Activated CD8-positive, alpha-beta memory T cell treated with anti-CD3 and anti-CD28 coated beads, Interleukin-2, amount 50 U/mL, for 24 hours (primary cell): ENCODE measurements around the gene PRIM2.
"Not testable (repeated sequence)": the region's sequence is repeated elsewhere in the genome, so short reads cannot be mapped to it uniquely, and the experiment has no call there.

Source experiments
- DNase-seq: peaks from one replicate; pipeline ENCODE4 v3.0.0-alpha.2; 2020; ENCODE audit errors: extremely low read depth

PRIM2 gene, protein sequence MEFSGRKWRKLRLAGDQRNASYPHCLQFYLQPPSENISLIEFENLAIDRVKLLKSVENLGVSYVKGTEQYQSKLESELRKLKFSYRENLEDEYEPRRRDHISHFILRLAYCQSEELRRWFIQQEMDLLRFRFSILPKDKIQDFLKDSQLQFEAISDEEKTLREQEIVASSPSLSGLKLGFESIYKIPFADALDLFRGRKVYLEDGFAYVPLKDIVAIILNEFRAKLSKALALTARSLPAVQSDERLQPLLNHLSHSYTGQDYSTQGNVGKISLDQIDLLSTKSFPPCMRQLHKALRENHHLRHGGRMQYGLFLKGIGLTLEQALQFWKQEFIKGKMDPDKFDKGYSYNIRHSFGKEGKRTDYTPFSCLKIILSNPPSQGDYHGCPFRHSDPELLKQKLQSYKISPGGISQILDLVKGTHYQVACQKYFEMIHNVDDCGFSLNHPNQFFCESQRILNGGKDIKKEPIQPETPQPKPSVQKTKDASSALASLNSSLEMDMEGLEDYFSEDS

DNA sequence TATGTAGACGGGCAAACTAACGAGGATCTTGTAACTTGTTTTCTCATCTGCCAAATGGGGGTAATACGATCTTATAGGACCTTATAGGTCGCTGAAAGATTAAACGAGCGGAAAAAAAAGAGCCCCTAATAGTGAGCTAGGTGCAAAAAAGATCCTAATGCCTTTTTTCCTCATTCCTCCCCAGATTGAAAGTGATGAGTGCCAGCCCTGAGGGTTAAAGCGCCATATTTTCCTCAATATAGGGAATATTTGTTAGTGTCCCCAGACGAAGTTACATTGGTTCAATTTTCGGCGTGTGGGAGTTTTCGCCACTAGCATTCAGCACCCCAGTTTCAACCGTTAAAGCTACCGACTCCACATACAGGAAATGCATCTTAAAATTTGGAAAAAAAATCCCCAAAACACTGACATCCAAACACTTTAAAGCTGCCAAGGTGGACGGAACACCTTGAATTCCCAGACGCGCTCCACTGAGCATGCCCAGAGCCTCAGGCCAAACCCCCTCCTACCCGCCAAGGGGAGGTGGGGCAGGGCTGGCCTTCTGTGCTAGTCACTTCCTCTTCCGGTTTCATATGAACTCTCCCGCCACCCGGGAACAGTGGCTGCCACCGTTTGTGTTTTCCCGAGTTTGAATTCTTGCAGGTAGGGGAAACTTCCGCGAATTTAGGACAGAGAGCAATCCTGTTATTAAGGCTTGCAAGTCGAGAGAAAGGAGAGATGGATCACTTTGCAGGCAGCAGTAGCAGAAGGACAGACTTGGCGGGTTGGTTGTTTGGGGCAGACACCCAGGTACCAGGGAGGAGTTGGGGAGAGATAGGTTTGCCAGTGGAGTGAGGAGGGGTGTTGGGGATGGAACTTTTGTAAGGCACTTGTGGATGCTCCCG lies at the start of gene PRIM2:
Gene PRIM2, plus strand, starts transcription at position 571 of the 884 bp plus-strand sequence. CDS start 816 bp downstream, outside the sequence.
- DNase-seq: peak; percentile 63

DNA sequence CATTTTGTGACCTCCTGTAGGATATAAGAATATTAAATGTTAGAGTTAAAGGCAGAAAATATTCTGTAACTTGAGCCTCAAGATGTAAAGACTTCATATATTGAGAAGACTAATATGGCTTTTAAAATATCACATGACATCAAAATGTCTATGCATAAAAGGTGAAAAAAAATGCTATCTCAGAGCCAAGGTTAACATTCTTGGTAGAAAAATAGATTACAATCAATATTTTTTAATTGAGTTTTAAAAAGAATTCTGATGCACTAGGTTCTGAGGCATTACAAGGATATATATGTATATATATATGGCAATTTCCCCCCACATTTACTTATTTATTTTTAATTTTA lies 49.2 kb upstream of the PRIM2 start:
- no peak for DNase-seq

DNA sequence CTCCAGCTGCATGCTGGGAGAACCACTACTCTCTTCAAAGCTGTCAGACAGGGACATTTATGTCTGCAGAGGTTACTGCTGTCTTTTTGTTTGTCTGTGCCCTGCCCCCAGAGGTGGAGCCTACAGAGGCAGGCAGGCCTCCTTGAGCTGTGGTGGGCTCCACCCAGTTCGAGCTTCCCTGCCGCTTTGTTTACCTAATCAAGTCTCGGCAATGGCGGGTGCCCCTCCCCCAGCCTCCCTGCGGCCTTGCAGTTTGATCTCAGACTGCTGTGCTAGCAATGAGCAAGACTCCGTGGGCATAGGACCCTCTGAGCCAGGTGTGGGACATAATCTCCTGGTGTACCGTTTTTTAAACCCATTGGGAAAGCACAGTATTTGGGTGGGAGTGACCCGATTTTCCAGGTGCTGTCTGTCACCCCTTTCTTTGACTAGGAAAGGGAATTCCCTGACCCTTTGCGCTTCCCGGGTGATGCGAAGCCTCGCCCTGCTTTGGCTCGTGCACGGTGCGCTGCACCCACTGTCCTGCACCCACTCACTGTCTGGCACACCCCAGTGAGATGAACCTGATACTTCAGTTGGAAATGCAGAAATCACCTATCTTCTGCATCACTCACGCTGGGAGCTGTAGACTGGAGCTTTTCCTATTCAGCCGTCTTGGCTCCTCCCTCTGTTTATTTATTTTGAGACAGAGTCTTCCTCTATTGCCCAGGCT lies 43.2 kb upstream of the PRIM2 start:
- not testable (repeated sequence) for DNase-seq

DNA sequence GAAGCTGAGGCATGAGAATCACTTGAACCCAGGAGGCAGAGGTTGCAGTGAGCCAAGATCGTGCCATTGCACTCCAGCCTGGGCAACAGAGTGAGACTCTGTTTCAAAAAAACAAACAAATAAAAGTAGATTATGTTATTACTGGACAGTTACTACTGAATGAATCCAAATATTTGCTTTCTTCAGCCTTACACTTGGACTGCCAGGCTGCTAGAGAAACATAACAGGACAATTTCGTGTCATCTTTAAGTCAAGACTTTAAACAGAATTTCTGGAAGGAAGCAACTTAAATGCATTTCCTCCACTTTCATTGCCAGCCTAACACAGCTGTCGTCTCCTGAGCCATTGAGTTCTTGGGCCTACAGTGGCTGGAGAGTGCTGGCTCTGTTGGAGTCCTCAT lies 42.0 kb upstream of the PRIM2 start:
- no peak for DNase-seq

DNA sequence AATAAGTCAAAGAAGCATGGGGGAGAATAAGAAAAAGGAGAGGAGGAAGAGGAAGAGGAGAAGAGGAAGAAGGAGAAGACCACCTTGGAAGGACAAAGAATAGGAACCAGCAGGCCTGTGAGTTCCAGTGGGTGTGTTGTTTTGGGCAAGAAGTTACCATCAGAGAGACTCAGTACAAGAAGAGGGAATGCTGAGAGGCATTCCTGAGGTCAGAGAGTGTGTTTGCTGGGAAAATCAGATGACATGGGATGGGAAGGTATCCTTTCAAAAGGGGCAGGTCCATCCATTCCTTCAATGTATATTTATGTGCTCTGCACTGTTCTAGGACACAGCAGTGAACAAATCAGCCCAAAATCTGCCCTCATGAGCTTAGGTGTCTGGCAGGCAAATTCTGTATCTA lies 40.5 kb upstream of the PRIM2 start:
- DNase-seq: no peak

DNA sequence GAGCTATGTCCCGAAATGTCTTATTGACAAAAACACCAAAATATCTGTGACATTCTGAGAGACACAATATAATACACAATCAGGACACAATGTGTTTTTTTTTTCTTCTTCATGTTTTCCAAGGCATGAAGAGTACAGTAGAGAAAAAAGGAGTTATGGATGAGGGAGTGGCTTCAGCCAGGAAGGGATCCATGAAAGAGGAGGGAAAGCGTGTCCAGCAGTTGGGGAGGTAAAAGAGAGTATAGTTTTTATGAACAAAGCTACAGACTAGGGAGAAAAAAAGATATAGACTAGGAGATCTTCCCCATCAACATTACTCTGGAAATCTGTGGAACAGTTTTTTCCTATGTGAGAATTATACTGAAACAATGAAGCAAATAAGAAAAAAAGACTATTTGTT lies 38.9 kb upstream of the PRIM2 start:
- no peak for DNase-seq

DNA sequence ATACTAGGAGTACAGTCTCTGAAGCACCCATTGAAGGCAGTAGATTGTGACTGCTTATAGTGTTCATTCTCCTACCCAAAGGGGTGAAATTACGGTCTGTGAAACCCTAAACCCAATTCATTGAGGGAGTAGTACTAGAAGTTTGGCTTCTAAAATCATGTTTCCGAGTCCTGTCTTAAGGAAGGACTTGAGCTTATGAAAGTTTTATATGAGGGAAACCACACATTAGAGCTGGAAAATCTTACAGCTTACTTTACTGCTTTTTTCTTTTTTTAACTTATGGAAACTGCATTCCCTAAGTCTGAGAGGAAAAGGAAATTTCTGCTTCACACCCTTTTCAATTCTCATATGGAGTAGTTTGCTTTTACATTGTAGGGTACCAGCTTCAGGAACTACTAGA lies 38.4 kb upstream of the PRIM2 start:
- DNase-seq: no peak

DNA sequence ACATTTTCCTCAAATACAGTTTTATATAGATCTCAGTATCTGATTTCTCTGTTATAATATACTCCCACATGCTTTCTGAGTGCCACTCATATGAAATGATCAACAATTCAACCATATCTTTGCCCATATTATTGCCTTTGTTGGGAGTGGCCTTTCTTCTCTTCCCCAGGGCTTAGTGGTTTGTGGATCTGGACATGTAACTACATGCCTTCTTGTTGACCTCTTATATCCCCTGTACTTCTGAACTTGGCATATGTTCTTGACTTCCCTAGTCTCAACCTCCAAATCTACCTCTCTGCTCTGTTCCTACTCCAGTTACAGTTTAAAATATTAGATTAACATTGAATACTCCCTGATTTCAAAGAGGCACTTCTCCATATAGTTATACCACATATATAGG lies 34.3 kb upstream of the PRIM2 start:
- DNase-seq: no peak

DNA sequence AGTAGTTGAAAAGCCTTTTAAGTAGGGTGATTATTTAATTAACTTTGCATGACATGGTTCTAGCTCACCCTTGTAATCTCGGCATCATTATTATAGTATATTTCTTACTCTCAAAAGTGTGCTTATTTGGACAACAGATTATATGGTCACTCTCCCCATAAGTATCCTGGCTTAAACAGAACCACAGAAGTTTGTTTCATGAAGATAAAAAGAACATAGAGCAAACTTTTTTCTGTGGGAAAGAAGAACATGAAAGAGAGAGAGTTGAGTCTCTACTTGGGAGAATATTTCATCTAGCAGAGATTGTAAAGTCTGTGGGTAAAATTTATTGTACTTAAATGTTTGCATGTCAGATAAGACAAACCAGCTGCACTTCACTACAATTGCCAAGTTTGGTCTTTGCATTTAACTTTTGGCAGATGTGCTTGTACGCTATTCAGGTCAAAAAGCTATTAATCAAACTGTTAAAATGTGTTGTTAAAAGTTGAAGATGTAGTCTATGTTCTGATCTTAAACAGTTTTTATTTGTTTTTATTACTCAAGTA lies 33.4 kb upstream of the PRIM2 start:
- DNase-seq: no peak

DNA sequence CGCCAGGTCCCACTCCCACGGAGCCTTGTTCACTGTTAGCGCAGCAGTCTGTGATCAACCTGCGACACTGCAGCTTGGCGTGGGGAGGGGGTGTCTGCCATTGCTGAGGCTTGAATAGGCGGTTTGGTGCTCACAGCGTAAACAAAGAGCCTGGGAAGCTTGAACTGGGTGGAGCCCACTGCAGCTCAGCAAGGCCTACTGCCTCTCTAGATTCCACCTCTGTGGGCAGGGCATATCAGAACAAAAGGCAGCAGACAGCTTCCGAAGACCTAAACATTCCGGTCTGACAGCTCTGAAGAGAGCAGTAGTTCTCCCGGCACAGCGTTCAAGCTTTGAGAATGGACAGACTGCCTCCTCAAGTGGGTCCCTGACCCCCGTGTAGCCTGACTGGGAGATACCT lies 29.3 kb upstream of the PRIM2 start:
- not testable (repeated sequence) for DNase-seq

DNA sequence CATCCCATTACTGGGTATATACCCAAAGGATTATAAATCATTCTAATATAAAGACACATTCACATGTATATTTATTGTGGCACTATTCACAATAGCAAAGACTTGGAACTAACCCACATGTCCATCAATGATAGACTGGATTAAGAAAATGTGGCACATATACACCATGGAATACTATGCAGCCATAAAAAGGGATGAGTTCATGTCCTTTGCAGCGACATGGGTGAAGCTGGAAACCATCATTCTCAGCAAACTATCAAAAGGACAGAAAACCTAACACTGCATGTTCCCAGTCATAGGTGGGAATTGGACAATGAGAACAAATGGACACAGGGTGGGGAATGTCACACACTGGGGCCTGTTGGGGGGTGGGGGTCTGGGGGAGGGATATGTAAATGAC lies 24.0 kb upstream of the PRIM2 start:
- not testable (repeated sequence) for DNase-seq

DNA sequence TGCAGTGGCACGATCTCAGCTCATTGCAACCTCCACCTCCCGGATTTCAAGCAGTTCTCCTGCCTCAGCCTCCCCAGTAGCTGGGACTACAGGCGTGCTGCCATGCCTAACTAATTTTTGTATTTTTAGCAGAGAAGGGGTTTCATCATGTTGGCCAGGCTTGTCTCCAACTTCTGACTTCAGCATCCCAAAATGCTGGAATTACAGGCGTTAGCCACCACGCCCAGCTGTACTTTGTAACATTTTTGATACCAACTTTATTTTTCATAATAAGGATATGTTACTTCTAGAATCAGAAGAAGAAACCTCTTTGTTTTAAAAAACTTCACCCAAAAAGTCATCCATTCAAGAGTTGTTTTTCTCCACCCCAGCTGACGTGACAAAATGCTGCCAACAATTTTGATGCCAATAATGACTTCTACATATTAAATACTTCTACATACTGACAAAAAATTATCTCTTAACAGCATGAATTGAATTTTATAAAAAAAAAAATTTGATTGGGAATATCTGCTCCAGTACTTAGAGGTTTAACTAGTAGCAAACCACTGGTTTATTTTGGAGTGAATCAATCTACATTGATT lies 22.5 kb upstream of the PRIM2 start:
- DNase-seq: no peak

DNA sequence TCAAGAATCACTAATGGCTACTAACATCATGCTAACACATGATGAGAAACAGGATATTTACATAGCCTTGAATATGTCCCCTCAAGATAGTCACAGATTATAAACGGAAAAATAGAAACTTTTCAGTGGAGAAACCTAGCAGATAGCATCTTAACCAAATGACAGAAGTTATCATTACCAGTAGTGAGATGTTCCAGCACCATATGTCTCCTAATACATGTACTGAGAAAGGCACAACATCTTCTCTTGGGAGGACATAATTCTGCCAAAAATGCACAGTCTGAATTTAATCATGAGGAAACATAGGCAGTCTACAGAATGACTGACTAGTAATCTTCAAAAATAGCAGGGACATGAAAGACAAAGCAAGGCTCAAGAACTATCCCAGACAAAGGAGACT lies 19.9 kb upstream of the PRIM2 start:
- no peak for DNase-seq

DNA sequence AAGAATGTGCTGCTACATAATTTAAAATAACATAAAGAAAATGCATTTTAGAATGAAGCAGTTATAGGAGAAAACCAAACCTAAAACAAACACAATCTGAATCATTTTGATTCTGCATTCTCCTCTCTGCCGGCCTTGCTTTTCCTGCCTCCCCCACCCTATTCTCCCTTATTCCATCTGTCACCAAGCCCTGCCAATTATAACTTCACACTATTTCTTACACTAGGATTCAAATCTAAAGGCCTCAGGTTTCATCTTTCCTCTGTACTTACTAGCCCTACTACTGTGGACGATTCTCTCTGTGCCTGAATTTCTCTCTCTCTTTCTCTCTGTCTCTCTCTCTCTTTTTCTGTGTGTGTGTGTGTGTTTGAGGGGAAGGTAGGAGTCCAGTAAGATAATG lies 18.7 kb upstream of the PRIM2 start:
- no peak for DNase-seq

DNA sequence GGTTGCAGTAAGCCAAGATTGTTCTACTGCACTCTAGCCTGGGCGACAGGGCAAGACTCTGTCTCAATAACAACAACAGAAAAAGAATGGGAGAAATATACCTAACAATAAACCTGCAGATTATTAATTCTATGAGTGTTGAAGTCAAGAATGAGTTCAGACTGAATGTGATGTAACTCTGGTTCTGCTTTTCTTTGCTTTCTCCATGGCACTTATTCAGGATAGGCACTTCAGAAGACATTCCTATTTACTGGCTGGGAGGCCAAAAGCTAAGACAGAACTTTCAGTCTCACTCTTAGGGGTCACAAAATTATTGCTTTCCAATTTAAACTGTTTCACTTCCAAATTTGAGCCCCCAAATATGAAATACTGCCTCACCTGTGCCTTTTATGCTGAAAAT lies 15.7 kb upstream of the PRIM2 start:
- no peak for DNase-seq

DNA sequence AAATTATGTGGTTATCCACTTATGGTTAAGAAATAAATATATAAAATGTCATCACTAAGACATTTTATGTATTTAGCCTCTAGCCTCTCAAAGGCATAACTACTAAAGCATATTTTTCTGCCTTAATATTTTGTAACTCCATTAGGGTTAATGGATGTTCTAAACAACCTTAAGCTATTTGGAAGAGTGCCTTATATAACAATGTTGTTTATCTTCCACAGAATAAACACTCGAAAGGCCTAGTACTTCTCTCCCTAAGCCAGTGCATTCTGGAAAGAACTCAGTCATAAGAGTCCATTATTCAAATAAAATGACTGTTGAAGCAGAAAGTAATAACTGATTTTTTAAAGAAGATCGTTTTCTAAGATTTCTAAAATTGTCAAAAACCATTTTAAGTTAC lies 15.0 kb upstream of the PRIM2 start:
- DNase-seq: no peak

DNA sequence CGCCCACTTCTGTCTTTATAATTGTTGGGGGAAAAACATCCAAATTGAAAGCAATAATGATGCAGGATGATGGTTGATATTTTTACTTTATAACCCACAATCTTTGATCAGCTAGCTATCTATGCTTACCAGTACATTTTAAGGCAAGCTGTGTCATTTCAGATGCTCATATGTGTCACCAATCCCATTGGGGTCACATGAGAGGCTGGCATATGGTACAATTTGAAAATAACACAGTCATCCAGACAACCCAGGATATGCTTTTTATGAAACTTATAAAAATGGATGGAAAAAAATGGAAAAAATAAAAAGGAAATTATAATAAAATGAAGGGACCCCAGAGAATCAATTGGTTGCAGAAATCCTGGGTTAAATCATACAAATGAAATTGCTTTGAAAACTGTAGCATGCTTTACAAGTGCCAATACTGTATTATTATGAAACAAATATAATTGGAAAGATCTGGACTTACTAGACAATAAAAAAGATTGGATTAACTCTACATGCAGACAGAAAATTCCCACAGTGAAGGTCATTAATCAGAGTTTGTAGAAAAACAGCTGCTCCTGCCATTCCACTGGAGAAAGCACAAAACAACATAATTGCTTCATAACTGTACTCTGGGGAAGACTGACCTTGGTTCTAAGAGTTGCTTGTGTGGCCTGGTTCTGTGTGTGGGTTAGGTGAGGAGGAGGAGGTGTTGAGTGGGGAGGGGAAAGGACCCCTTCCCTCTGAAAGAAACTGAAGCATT lies 13.3 kb upstream of the PRIM2 start:
- no peak for DNase-seq

DNA sequence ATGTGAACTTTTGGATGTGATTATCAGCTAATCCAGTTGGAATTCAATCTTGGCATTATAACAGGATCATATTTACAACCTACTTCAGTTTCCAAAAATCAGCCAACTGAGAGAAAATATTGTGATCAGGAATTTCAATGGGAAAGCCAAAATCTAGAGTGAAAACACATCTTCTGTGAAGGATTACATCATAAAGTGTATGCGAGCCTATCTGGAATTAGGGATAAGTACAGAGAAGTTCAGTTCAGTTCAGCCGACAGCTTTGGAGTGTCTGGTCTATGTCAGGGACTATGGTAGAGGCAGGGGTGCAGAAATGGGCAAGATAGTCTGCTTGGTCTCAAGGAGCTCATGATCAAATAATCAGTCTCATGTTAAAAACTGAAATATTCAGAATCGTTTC lies 12.3 kb upstream of the PRIM2 start:
- DNase-seq: no peak

DNA sequence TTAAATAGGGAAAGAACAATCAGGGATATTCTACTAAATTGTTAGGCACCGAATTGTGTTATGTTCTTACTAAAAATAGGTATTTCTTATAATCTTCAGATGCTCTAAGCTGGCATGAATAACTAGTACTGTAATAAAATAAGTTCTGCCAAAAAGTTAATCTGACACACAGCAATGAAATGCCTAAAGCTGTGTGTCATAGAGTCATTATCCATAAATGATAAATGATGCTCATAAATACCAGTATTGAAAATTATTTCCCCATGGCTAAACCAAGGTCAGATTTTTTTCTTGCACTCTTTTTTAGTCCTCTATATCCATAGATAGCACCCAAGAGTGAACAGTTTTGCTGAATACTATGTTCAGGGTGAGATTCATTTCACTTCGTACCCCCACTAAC lies 11.7 kb upstream of the PRIM2 start:
- DNase-seq: no peak

DNA sequence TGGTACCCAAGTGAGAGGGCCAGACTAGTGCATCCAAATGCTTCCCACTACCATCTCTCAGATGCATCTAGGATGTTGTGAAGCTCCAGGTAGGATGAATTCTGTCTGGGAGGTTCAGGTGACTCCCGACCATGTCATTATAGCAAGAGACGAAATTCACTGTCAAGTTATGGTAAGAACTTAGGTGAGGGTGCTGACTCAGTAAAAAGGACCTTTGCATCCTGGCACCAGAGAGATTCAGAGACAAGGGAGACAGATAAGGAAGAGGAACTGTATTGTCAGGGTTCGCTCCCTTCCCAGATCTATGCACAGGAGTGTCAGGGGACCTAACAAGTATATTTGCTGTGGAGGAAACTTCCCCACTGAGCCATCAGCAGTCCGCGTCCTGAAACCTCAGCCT lies 11.2 kb upstream of the PRIM2 start:
- no peak for DNase-seq

DNA sequence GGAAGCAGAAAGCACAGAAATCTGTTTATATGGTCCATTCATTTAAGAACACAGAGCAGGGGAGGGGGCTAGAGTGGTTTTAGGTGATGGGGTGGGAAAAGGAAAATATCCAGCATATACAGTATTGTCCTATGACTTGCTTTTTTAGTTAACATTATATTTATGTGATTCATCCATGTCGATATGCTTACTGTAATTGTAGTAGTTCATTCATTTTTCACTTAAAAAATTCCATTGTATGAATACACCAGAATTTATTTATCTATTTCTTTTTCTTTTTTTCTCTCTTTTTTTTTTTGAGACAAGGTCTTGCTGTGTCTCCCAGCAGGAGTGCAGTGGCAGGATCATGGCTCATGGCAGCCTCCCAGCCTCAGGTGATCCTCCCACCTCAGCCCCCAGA lies 9.6 kb upstream of the PRIM2 start:
- DNase-seq: no peak
